H1 (cell line): ENCODE results near the gene LRTM2. TPM values are rescaled to one million over a fixed set of nuclear protein-coding genes. Genes with fewer than 3 reads are reported as not detected.

Experiments
- CTCF ChIA-PET: fragments of 300-600 bp; sonication (Branson Sonifier 250); formaldehyde crosslinking; loops from one replicate; lab custom pipeline; 2021; ENCODE audit not compliant: partially characterized antibody; lab: Charles Lee
- POLR2A ChIA-PET: fragments of 300-600 bp; sonication (Branson Sonifier 250); formaldehyde crosslinking; loops from one replicate; lab custom pipeline; 2021; ENCODE audit warnings: inconsistent platforms; ENCODE audit not compliant: partially characterized antibody; lab: Charles Lee
- DNase-seq, 2 experiments: peaks; one replicate each; pipeline versions ENCODE4 v3.0.0 to v3.0.0-alpha.2; 2010 to 2022; ENCODE audit warnings: low spot score in 2 of 2, low read depth in 1 of 2, mixed read lengths in 1 of 2
- FAIRE-seq: peaks from 2 replicates; lab custom pipeline; 2011; peaks lifted over from hg19 to GRCh38; lab: Jason Lieb, UNC
- H2AFZ ChIP-seq: 2 replicates; pipeline ENCODE4 v1.8.1; 2012; ENCODE audit warnings: low read length, inconsistent platforms
- H2AK5ac ChIP-seq: 2 replicates; pipeline ENCODE4 v1.6.1; 2013; ENCODE audit warnings: low read depth, low read length
- H2BK120ac ChIP-seq: replicated peaks from 2 replicates; pipeline ENCODE3; 2013; ENCODE audit warnings: low read depth, low read length, inconsistent platforms
- H2BK12ac ChIP-seq: 2 replicates; pipeline ENCODE4 v1.6.1; 2013; ENCODE audit warnings: low read depth, low read length
- H2BK15ac ChIP-seq: 2 replicates; pipeline ENCODE4 v1.6.1; 2013; ENCODE audit warnings: low read length
- H2BK20ac ChIP-seq: 2 replicates; pipeline ENCODE4 v1.6.1; 2013; ENCODE audit warnings: low read length
- H2BK5ac ChIP-seq: 2 replicates; pipeline ENCODE4 v1.6.1; 2013; ENCODE audit warnings: low read depth, low read length
- H3K14ac ChIP-seq: 2 replicates; pipeline ENCODE4 v1.6.1; 2013; ENCODE audit warnings: inconsistent platforms; ENCODE audit not compliant: insufficient read length
- H3K18ac ChIP-seq: 2 replicates; pipeline ENCODE4 v1.6.1; 2013; ENCODE audit warnings: low read length; ENCODE audit errors: extremely low read depth
- H3K23ac ChIP-seq: 2 replicates; pipeline ENCODE4 v1.6.1; 2013; ENCODE audit warnings: inconsistent platforms; ENCODE audit not compliant: insufficient read length
- H3K23me2 ChIP-seq: 2 replicates; pipeline ENCODE4 v1.6.1; 2013; ENCODE audit warnings: low read depth, low read length
- H3K27ac ChIP-seq: 2 replicates; pipeline ENCODE4 v1.6.1; 2011; ENCODE audit warnings: low read depth, low read length, inconsistent platforms
- H3K27me3 ChIP-seq, 4 experiments: replicated peaks in 1 of 4; 1 replicate in 1 of 4; 2 replicates in 3 of 4; pipeline versions ENCODE4 v1.6.1 to v1.8.1; 2011 to 2013; ENCODE audit warnings: low read length in 3 of 4, mild to moderate bottlenecking in 3 of 4, inconsistent platforms in 2 of 4, mixed read lengths in 2 of 4, moderate library complexity in 1 of 4; ENCODE audit not compliant: control insufficient read depth in 3 of 4, insufficient read depth in 3 of 4; ENCODE audit errors: extremely low read depth in 1 of 4
- H3K36me3 ChIP-seq, 4 experiments: 2 replicates each; pipeline versions ENCODE4 v1.6.1 to v1.8.1; 2011 to 2013; ENCODE audit warnings: mild to moderate bottlenecking in 4 of 4, low read length in 3 of 4, moderate library complexity in 2 of 4, control low read depth in 1 of 4, inconsistent platforms in 1 of 4; ENCODE audit not compliant: insufficient read depth in 4 of 4, control insufficient read depth in 2 of 4
- H3K4ac ChIP-seq: replicated peaks from 2 replicates; pipeline ENCODE3; 2013; ENCODE audit warnings: low read length, low read depth, mixed read lengths, inconsistent platforms; ENCODE audit not compliant: insufficient read length
- H3K4me1 ChIP-seq, 4 experiments: replicated peaks in 1 of 4; 1 replicate in 1 of 4; 2 replicates in 3 of 4; pipeline versions ENCODE4 v1.6.1 to v1.8.1; 2011 to 2013; ENCODE audit warnings: low read length in 3 of 4, inconsistent platforms in 2 of 4, mixed read lengths in 1 of 4; ENCODE audit not compliant: insufficient read depth in 4 of 4, control insufficient read depth in 3 of 4
- H3K4me2 ChIP-seq, 2 experiments: 2 replicates each; pipeline versions ENCODE4 v1.6.1 to v1.8.1; 2011 to 2013; ENCODE audit warnings: low read depth in 2 of 2, low read length in 2 of 2, control low read depth in 1 of 2, inconsistent platforms in 1 of 2, mild to moderate bottlenecking in 1 of 2; ENCODE audit not compliant: insufficient read depth in 1 of 2
- H3K4me3 ChIP-seq, 4 experiments: fragments of 200-600, 300-600 bp in 1 of 4; sonication (generic), shearing (Covaris generic), sonication (Bioruptor Twin) in 1 of 4; 2 replicates each; pipeline versions ENCODE4 v1.5.1 to v1.8.1; 2011 to 2016; ENCODE audit warnings: low read length in 4 of 4, low read depth in 3 of 4, control low read depth in 2 of 4, inconsistent platforms in 2 of 4, mild to moderate bottlenecking in 2 of 4, mixed read lengths in 1 of 4, moderate library complexity in 1 of 4; ENCODE audit not compliant: insufficient read depth in 2 of 4; ENCODE audit errors: extremely low read depth in 1 of 4
- H3K56ac ChIP-seq: replicated peaks from 2 replicates; pipeline ENCODE3; 2013; ENCODE audit warnings: low read depth, mild to moderate bottlenecking, mixed read lengths, low read length, inconsistent platforms; ENCODE audit not compliant: insufficient read length
- H3K79me1 ChIP-seq: 2 replicates; pipeline ENCODE4 v1.6.1; 2013; ENCODE audit warnings: low read depth, low read length, control low read depth
- H3K79me2 ChIP-seq, 2 experiments: 2 replicates each; pipeline versions ENCODE4 v1.6.1 to v1.8.1; 2012 to 2013; ENCODE audit warnings: low read length in 2 of 2, mild to moderate bottlenecking in 2 of 2, inconsistent platforms in 1 of 2; ENCODE audit not compliant: insufficient read depth in 2 of 2, control insufficient read depth in 1 of 2
- H3K9ac ChIP-seq, 4 experiments: replicated peaks in 1 of 4; 1 replicate in 1 of 4; 2 replicates in 3 of 4; pipeline versions ENCODE4 v1.6.1 to v1.8.1; 2011 to 2013; ENCODE audit warnings: low read depth in 3 of 4, low read length in 3 of 4, control low read depth in 2 of 4, mild to moderate bottlenecking in 2 of 4, moderate library complexity in 2 of 4, inconsistent platforms in 1 of 4; ENCODE audit errors: extremely low read depth in 1 of 4
- H3K9me3 ChIP-seq, 2 experiments: 2 replicates each; pipeline versions ENCODE4 v1.6.1 to v1.8.1; 2012 to 2013; ENCODE audit warnings: mild to moderate bottlenecking in 2 of 2, moderate library complexity in 2 of 2, control low read depth in 1 of 2, inconsistent platforms in 1 of 2, low read depth in 1 of 2, low read length in 1 of 2, mixed read lengths in 1 of 2; ENCODE audit not compliant: insufficient read depth in 2 of 2
- H4K20me1 ChIP-seq, 2 experiments: replicated peaks in 1 of 2; 2 replicates each; pipeline versions ENCODE3 to v1.8.1; 2011 to 2013; ENCODE audit warnings: inconsistent platforms in 2 of 2, low read length in 2 of 2, mild to moderate bottlenecking in 1 of 2; ENCODE audit not compliant: insufficient read depth in 2 of 2, control insufficient read depth in 1 of 2
- H4K5ac ChIP-seq: 2 replicates; pipeline ENCODE4 v1.6.1; 2013; ENCODE audit warnings: low read length, low read depth, mixed read lengths, inconsistent platforms; ENCODE audit not compliant: insufficient read length
- H4K8ac ChIP-seq: 2 replicates; pipeline ENCODE4 v1.8.0; 2013; ENCODE audit warnings: mild to moderate bottlenecking, moderate library complexity, low read length, inconsistent platforms; ENCODE audit not compliant: insufficient read depth; ENCODE audit errors: extremely low read depth
- H4K91ac ChIP-seq: replicated peaks from 2 replicates; pipeline ENCODE3; 2013; ENCODE audit warnings: low read length, mixed read lengths, inconsistent platforms; ENCODE audit not compliant: insufficient read length
- ASH2L ChIP-seq: fragments of 200-600, 300-600 bp; sonication (generic); IDR thresholded peaks from one replicate; pipeline ENCODE4 v1.7.1; 2017; ENCODE audit warnings: low read length
- CTBP2 ChIP-seq: IDR thresholded peaks from 2 replicates; pipeline ENCODE4 v1.7.0; 2011; ENCODE audit warnings: borderline replicate concordance, mild to moderate bottlenecking, moderate library complexity, mixed read lengths, low read length; ENCODE audit not compliant: insufficient read depth, insufficient read length
- GABPA ChIP-seq: IDR thresholded peaks from 2 replicates; pipeline ENCODE4 v1.6.1; 2011; ENCODE audit warnings: mild to moderate bottlenecking, low read length, moderate library complexity, borderline replicate concordance; ENCODE audit not compliant: insufficient read depth
- HDAC2 ChIP-seq, 2 experiments: fragments of 300-600 bp in 1 of 2; sonication (generic) in 1 of 2; IDR thresholded peaks; 2 replicates each; pipeline ENCODE4 v1.6.1; 2011 to 2012; ENCODE audit warnings: low read depth in 2 of 2, low read length in 2 of 2, mild to moderate bottlenecking in 2 of 2, moderate library complexity in 2 of 2, borderline replicate concordance in 1 of 2, inconsistent platforms in 1 of 2
- KDM4A ChIP-seq: IDR thresholded peaks from one replicate; pipeline ENCODE4 v1.7.1; 2012; ENCODE audit warnings: low read depth, mild to moderate bottlenecking, moderate library complexity, low read length, inconsistent platforms; ENCODE audit not compliant: severe bottlenecking
- SIRT6 ChIP-seq: IDR thresholded peaks from one replicate; pipeline ENCODE4 v1.7.1; 2012; ENCODE audit warnings: low read length, inconsistent platforms
- SP4 ChIP-seq: IDR thresholded peaks from 2 replicates; pipeline ENCODE4 v1.6.1; 2012; ENCODE audit warnings: low read length, inconsistent platforms
- SUZ12 ChIP-seq: fragments of 200-600 bp; sonication (generic); IDR thresholded peaks from 2 replicates; pipeline ENCODE4 v1.6.1; 2012; ENCODE audit warnings: mild to moderate bottlenecking, inconsistent platforms, low read length, moderate library complexity, mixed read lengths
- TAF1 ChIP-seq: IDR thresholded peaks from 2 replicates; pipeline ENCODE4 v1.6.1; 2011; ENCODE audit warnings: mild to moderate bottlenecking, low read depth, low read length
- TAF7 ChIP-seq: optimal IDR thresholded peaks from 2 replicates; pipeline ENCODE3; 2011; ENCODE audit warnings: low read depth, mild to moderate bottlenecking, inconsistent platforms, low read length, moderate library complexity, borderline replicate concordance
- TCF12 ChIP-seq: IDR thresholded peaks from 2 replicates; pipeline ENCODE4 v1.6.1; 2011; ENCODE audit warnings: low read depth, mild to moderate bottlenecking, low read length
- USF2 ChIP-seq: IDR thresholded peaks from 2 replicates; pipeline ENCODE4 v1.6.1; 2011; ENCODE audit warnings: low read length, improper control_type of control experiment
- WGBS, 2 experiments: shearing (Covaris generic) in 1 of 2; methylation state at CpG; one replicate each; pipeline versions ENCODE4 v1.1.6 to v1.1.7; 2013 to 2015; ENCODE audit warnings: low lambda C conversion rate in 2 of 2, mixed read lengths in 2 of 2, inconsistent platforms in 1 of 2, low coverage in 1 of 2, missing lambda C conversion rate in 1 of 2; ENCODE audit not compliant: insufficient replicate concordance in 2 of 2, insufficient coverage in 1 of 2, insufficient read length in 1 of 2; ENCODE audit errors: extremely low coverage in 1 of 2, missing lambda C conversion rate in 1 of 2; 5-methylcytosine and 5-hydroxymethylcytosine counted together
- polyA plus RNA-seq, 7 experiments: library from polyadenylated mRNA; depleted of rRNA in 3 of 7; stranded (reverse) in 5 of 7; unstranded in 2 of 7; fragments of >200 nt in 5 of 7; fragments of 200-250 nt in 2 of 7; gene quantifications; 1 replicate in 5 of 7; 2 replicates in 1 of 7; 4 replicates in 1 of 7; pipeline versions ENCODE4 v1.2.1 to v1.2.3, GENCODE V29; 2011 to 2013; ENCODE audit warnings: missing spikeins in 2 of 7, mixed read lengths in 2 of 7
- total RNA-seq: library from RNA; stranded (reverse); fragmentation: NEBNext Ultra II Directional; extraction: Animal tissue kit (Norgen Biotek cat#: 25700); gene quantifications from 2 replicates; pipeline ENCODE4 v1.2.1, GENCODE V29; 2021

Gene LRTM2
- total and polyA plus RNA-seq, 2 of the 8 experiments (the other 6 are each of a cell fraction or from before 2014, with no cell fraction given) = 0.06 TPM; not detected in 1

- FAIRE-seq (no peak), DNase-seq (no peak)
- Histone ChIP-seq H2AK5ac (no peak overlapping the region), H3K4me3 (no peak overlapping the region), H2BK12ac (no peak overlapping the region), H4K20me1 (no peaks in the 10 kb centered on the region), H3K23ac (no peak overlapping the region), H2BK5ac (no peak overlapping the region), H3K79me1 (no peaks in the 10 kb centered on the region), H3K18ac (no peak overlapping the region), H4K8ac (no peak overlapping the region), H3K4me1 (no peaks in the 10 kb centered on the region), H3K4me2 (no peak overlapping the region), H4K91ac (no peak overlapping the region), H3K4ac (no peak overlapping the region), H2BK120ac (no peak overlapping the region), H2BK15ac (no peak overlapping the region), H3K23me2 (no peaks in the 10 kb centered on the region), H3K36me3 (no peaks in the 10 kb centered on the region), H2AFZ (no peak overlapping the region), H3K9ac (no peak overlapping the region), H3K56ac (no peak overlapping the region), H3K27me3 (no peaks in the 10 kb centered on the region), H3K79me2 (no peaks in the 10 kb centered on the region), H4K5ac (no peak overlapping the region), H3K9me3 (no peaks in the 10 kb centered on the region), H2BK20ac (no peak overlapping the region), H3K27ac (no peak overlapping the region), H3K14ac (no peak overlapping the region)
- whole genome bisulfite sequencing, 2 experiments = 91% methylated on average over 10 of the region's 10 CpGs; no CpG with 5 or more reads in 1 of the 2 experiments
- CTCF ChIA-PET = interaction anchor here (2.3 kb wide), 1 partner anchor 62 kb away, joined by 10 read pairs; no protein-coding TSS in a partner anchor
- POLR2A ChIA-PET = no interaction called here
- TF ChIP-seq SP4 (no peak), TAF1 (no peak), TAF7 (no peak), SUZ12 (no peak), TCF12 (no peak), HDAC2 (IDR thresholded peaks at IDR 0.05; ENCODE audit: borderline replicate concordance in 1 of 2, low read depth in 2 of 2, low read length in 2 of 2) (no peak), KDM4A (no peak), USF2 (no peak), CTBP2 (no peak), SIRT6 (no peak), GABPA (no peak), ASH2L (no peak)
These were observed 57.8 kb downstream of the LRTM2 start for GRCh38 chr12:1878214-1878613.
